Vagina (tissue), 2 donors: Measurements from ENCODE around the gene INPP5A. TPM values are rescaled to one million over a fixed set of nuclear protein-coding genes. Genes with fewer than 3 reads are reported as not detected.

Experiments
- DNase-seq, 2 donors: peaks; one replicate each; pipeline ENCODE4 v3.0.0-alpha.2; 2017; ENCODE audit errors: extremely low spot score in 2 of 2
- H3K27ac ChIP-seq: fragments of 200-600 bp; sonication (generic); one replicate; pipeline ENCODE4 v1.5.1; 2019
- H3K27me3 ChIP-seq: fragments of 200-600 bp; sonication (generic); one replicate; pipeline ENCODE4 v1.5.1; 2019
- H3K36me3 ChIP-seq, 2 donors: fragments of 200-600 bp; sonication (generic); one replicate each; pipeline ENCODE4 v1.5.1; 2017 to 2019
- H3K4me1 ChIP-seq: fragments of 200-600 bp; sonication (generic); one replicate; pipeline ENCODE4 v1.5.1; 2019
- H3K4me3 ChIP-seq, 2 donors: fragments of 200-600 bp; sonication (generic); 1 replicate in 1 of 2; 2 replicates in 1 of 2; pipeline ENCODE4 v1.5.1; 2016 to 2019
- H3K9me3 ChIP-seq: fragments of 200-600 bp; sonication (generic); one replicate; pipeline ENCODE4 v1.5.1; 2019
- CTCF ChIP-seq, 3 experiments: fragments of 450-650 bp in 2 of 3; fragments of 200-600 bp in 1 of 3; sonication (generic) in 1 of 3; IDR thresholded peaks; one replicate each; pipeline ENCODE4 v1.5.1; 2017 to 2019; ENCODE audit warnings: antibody characterized with exemption in 3 of 3, mild to moderate bottlenecking in 2 of 3, moderate library complexity in 2 of 3
- POLR2A ChIP-seq, 2 donors: fragments of 450-650 bp; IDR thresholded peaks; one replicate each; pipeline ENCODE4 v1.6.1; 2017; ENCODE audit warnings: antibody characterized with exemption in 2 of 2, mild to moderate bottlenecking in 2 of 2, moderate library complexity in 2 of 2
- POLR2AphosphoS5 ChIP-seq, 2 donors: sonication (generic); formaldehyde crosslinking; IDR thresholded peaks; one replicate each; pipeline ENCODE4 v1.9.0; 2017; ENCODE audit warnings: antibody characterized with exemption in 2 of 2, mild to moderate bottlenecking in 2 of 2, low read depth in 1 of 2; ENCODE audit not compliant: insufficient read depth in 1 of 2
- intact Hi-C: fragments of 100-400 bp; cut with DNase I; formaldehyde crosslinking; loops from one replicate; pipeline ENCODE4 v1.15.1; 2023
- total RNA-seq: library from RNA; depleted of rRNA; stranded (reverse); fragments of >200 nt; gene quantifications from one replicate; pipeline ENCODE4 v1.2.3, GENCODE V29; 2016

Gene INPP5A
- total RNA-seq, 1 donor from 2014 or later = 24.3 TPM

DNA sequence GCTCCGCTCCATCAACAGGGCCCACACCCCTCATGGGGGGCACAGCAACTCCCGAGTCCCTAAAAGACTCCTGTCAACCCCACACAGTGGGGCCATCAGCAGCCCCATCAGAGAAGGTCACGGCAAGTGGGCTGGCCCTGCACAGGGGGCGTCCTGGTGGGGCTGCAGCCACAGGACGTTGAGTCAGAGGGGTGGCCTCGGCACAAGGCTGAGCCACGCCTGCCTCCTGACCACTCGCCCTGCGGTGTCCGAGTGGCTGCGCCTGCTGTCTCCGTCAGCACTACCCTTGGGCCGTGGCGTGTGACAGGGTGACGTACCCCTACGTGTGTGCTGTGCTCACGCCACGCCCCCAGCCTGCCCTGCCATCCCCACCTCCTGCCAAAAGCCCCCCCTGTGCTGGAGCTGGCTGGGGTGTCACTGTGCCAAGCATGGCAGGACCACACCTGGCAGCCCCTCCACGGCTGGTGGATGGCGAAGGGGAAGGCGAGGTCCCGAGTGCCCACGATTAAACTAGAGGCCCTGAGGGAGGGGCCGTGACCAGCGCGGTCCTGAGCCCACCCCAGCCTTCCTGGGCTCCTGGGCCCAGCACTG is 274.4 kb downstream of the INPP5A start:
- Histone ChIP-seq H3K4me1 (no peaks in the 10 kb centered on the region), H3K4me3 (no peak overlapping the region), H3K9me3 (no peaks in the 10 kb centered on the region), H3K27ac (no peak overlapping the region), H3K36me3 (no peaks in the 10 kb centered on the region), H3K27me3 (no peaks in the 10 kb centered on the region)
- no peak for TF ChIP-seq CTCF (IDR thresholded peaks at IDR 0.05)
- no peak for TF ChIP-seq POLR2AphosphoS5 (IDR thresholded peaks at IDR 0.05; ENCODE audit: insufficient read depth in 1 of 2, low read depth in 1 of 2)
- DNase-seq = no peak
- intact Hi-C loops = no loop called here

- Histone ChIP-seq H3K36me3 (no peaks in the 10 kb centered on the region), H3K9me3 (no peaks in the 10 kb centered on the region), H3K27ac (no peak overlapping the region), H3K4me3 (no peak overlapping the region), H3K4me1 (no peaks in the 10 kb centered on the region), H3K27me3 (no peaks in the 10 kb centered on the region)
- no peak for DNase-seq
- intact Hi-C loops = no loop called here
- TF ChIP-seq CTCF (IDR thresholded peaks at IDR 0.05) (no peak), POLR2A (IDR thresholded peaks at IDR 0.05) (no peak), POLR2AphosphoS5 (IDR thresholded peaks at IDR 0.05; ENCODE audit: insufficient read depth in 1 of 2, low read depth in 1 of 2) (no peak)
These were observed 274.9 kb downstream of the INPP5A start for GRCh38 chr10:132812520-132812919.

DNA sequence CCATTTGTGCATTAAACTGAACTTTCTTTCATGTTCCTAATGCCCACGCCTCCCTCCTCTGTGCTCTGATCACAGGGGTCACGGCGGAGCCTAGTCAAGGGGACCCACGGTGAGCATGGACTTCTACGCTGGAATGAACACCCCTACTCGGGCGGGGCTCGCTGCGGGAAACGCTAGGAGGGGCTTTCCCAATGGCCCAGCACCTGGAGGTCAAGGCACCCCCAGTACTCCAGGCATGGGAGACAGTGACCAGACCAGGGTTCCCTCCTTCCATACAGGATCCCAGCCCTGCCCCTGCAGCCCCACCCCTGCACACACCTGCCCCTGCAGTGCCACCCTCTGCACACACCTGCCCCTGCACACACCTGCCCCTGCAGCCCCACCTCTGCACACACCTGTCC is 275.4 kb downstream of the INPP5A start:
- intact Hi-C loops = no loop called here
- no peaks in the 10 kb centered on the region for H3K36me3 ChIP-seq
- H3K27me3 ChIP-seq = no peaks in the 10 kb centered on the region
- TF ChIP-seq POLR2AphosphoS5 (IDR thresholded peaks at IDR 0.05; ENCODE audit: insufficient read depth in 1 of 2, low read depth in 1 of 2) (no peak), POLR2A (IDR thresholded peaks at IDR 0.05) (no peak), CTCF (IDR thresholded peaks at IDR 0.05) (no peak)
- no peak overlapping the region for H3K4me3 ChIP-seq
- DNase-seq = no peak
- H3K27ac ChIP-seq = no peak overlapping the region
- no peaks in the 10 kb centered on the region for H3K9me3 ChIP-seq
- no peaks in the 10 kb centered on the region for H3K4me1 ChIP-seq

DNA sequence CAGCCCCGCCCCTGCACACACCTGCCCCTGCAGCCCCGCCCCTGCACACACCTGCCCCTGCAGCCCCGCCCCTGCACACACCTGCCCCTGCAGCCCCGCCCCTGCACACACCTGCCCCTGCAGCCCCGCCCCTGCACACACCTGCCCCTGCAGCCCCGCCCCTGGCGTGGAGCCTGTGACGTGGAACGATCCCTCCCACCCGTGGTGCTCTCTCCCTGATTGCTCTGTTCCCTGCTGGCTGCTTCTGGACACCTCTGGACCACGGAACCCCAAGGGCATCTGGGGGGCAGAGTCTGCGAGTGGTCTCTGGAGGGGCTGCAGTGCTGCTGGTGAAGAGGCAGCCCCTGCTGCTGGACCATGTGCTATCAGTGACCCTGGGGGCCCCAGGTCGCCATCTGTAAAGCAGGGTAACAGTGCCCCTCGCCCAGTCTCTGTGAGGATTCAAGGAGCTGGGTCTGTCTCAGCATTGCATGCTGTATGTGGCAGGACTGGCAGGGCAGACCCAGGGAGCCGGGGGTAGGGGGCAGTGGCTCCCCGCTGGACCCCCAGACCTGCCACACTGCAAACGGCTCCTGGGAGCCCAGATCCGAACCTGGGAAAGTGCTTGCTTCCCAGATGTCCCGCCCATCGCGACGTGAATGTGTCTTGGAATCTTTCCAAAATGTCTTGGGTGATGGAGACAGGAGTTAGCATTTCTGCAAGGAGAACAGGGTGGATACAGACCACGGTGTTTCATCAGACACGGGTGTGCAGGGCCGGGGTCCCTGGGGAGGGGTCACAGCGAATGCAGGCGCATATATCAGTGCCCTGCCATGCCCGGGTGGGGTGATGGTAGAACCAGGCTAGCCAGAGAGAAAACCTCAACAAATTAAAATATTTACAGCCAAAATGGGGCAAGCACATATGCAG is 276.2 kb downstream of the INPP5A start:
- H3K27me3 ChIP-seq = no peaks in the 10 kb centered on the region
- no peaks in the 10 kb centered on the region for H3K4me1 ChIP-seq
- no peak overlapping the region for H3K27ac ChIP-seq
- no peak for DNase-seq
- no peaks in the 10 kb centered on the region for H3K9me3 ChIP-seq
- intact Hi-C loops = no loop called here
- TF ChIP-seq POLR2AphosphoS5 (IDR thresholded peaks at IDR 0.05; ENCODE audit: insufficient read depth in 1 of 2, low read depth in 1 of 2) = no peak
- TF ChIP-seq POLR2A (IDR thresholded peaks at IDR 0.05) = no peak
- TF ChIP-seq CTCF (IDR thresholded peaks at IDR 0.05) = no peak
- no peaks in the 10 kb centered on the region for H3K36me3 ChIP-seq
- H3K4me3 ChIP-seq = no peak overlapping the region

DNA sequence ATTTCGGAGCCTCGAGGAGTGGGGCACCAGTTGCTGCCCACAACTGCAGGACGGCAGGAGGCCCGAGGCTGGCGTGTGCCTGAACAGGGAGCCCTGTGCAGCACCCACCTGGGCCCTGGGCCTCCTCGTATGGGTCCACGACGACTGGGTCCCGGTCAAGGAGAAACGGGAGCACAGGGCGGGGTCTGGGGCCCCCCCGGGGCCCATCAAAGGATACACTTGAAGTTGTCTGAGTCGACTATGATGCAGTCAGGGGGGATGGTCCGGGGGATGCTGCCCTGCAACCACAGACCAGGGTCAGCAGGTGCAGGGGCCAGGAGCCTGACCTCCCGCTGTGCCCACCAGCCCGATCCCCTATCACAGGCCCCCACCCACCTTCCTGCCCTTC is 276.9 kb downstream of the INPP5A start:
- no peak overlapping the region for H3K4me3 ChIP-seq
- TF ChIP-seq CTCF (IDR thresholded peaks at IDR 0.05) = no peak
- TF ChIP-seq POLR2A (IDR thresholded peaks at IDR 0.05) = no peak
- TF ChIP-seq POLR2AphosphoS5 (IDR thresholded peaks at IDR 0.05; ENCODE audit: insufficient read depth in 1 of 2, low read depth in 1 of 2) = no peak
- no peaks in the 10 kb centered on the region for H3K36me3 ChIP-seq
- no peaks in the 10 kb centered on the region for H3K27me3 ChIP-seq
- H3K9me3 ChIP-seq = no peaks in the 10 kb centered on the region
- H3K4me1 ChIP-seq = no peaks in the 10 kb centered on the region
- H3K27ac ChIP-seq = no peak overlapping the region
- no peak for DNase-seq
- intact Hi-C loops = no loop called here
